IMR-90 (cell line): ENCODE results near the gene PRODH.

Experiments used
- BHLHE40 ChIP-seq: fragments of 150-350 bp; IDR thresholded peaks from 2 replicates; pipeline ENCODE4 v1.6.1; 2016; ENCODE audit warnings: mild to moderate bottlenecking, low read depth, low read length
- CHD1 ChIP-seq: IDR thresholded peaks from 2 replicates; pipeline ENCODE4 v1.6.1; 2012; ENCODE audit warnings: low read depth, low read length, improper control_type of control experiment
- CTCF ChIP-seq: conservative IDR thresholded peaks from 2 replicates; pipeline ENCODE4 v1.5.1; 2012; ENCODE audit warnings: mild to moderate bottlenecking, low read depth, low read length, improper control_type of control experiment
- MXI1 ChIP-seq: IDR thresholded peaks from 2 replicates; pipeline ENCODE4 v1.6.1; 2012; ENCODE audit warnings: low read depth, mild to moderate bottlenecking, low read length, moderate library complexity, borderline replicate concordance
- POLR2A ChIP-seq: IDR thresholded peaks from 2 replicates; pipeline ENCODE4 v1.6.1; 2012; ENCODE audit warnings: mild to moderate bottlenecking, low read depth, low read length
- RAD21 ChIP-seq: IDR thresholded peaks from 2 replicates; pipeline ENCODE4 v1.6.1; 2012; ENCODE audit warnings: low read length, improper control_type of control experiment
- TF ChIP-seq, protein P1 (sequence below): fragments of 150-350 bp; IDR thresholded peaks from 2 replicates; pipeline ENCODE4 v1.6.1; 2016; ENCODE audit warnings: low read depth, mild to moderate bottlenecking, low read length, moderate library complexity, borderline replicate concordance

DNA sequence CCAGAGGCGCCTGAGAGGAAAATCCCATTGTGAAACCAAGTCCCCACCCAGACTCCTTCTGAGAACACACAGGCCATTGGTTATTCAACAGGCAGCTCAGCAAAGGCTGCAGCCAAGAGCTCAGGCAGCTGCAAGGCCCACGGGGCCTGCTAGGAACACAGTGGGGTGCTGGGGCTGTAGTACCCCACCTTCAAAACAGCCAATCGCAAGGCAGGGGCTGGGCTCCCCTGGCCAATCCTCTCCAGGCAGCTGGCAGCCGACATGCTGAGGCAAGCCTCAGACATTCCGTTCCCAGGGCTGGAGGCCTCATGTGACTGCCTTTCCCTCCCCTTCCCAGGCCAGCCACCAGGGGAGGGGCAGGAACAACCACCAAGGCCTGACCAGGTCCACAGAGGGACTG is 6.6 kb downstream of the PRODH start:
- no peak for TF ChIP-seq BHLHE40
- TF ChIP-seq CTCF = no peak
- no peak for TF ChIP-seq RAD21
- TF ChIP-seq CHD1 = no peak
- no peak for TF ChIP-seq POLR2A
- TF ChIP-seq MXI1 = no peak
- TF ChIP-seq, protein P1, sequence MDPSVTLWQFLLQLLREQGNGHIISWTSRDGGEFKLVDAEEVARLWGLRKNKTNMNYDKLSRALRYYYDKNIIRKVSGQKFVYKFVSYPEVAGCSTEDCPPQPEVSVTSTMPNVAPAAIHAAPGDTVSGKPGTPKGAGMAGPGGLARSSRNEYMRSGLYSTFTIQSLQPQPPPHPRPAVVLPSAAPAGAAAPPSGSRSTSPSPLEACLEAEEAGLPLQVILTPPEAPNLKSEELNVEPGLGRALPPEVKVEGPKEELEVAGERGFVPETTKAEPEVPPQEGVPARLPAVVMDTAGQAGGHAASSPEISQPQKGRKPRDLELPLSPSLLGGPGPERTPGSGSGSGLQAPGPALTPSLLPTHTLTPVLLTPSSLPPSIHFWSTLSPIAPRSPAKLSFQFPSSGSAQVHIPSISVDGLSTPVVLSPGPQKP = no peak
